DMS53 treated with DMSO at 0.1 percent for 48 hours (cell line): ENCODE results near the gene CALHM3.

Source experiments
- DNase-seq: peaks from one replicate; lab custom pipeline; 2025; ENCODE audit not compliant: unreplicated experiment; lab: John Stamatoyannopoulos, UW

The CALHM3 gene

GRCh38 chr10:103475437-103475836 lies 3.6 kb downstream of the CALHM3 start:
- no peak for DNase-seq

GRCh38 chr10:103474077-103474476 lies 5.0 kb downstream of the CALHM3 start:
- DNase-seq = no peak

- peak; percentile 61 for DNase-seq
Observed at GRCh38 chr10:103473261-103473671, 5.8 kb downstream of the CALHM3 start.

- DNase-seq = no peak
Observed at GRCh38 chr10:103472005-103472404, 7.0 kb downstream of the CALHM3 start.

GRCh38 chr10:103470761-103471653 lies 8.0 kb downstream of the CALHM3 start:
- no peak for DNase-seq

GRCh38 chr10:103469201-103469600 lies 9.8 kb downstream of the CALHM3 start:
- DNase-seq = no peak

GRCh38 chr10:103467406-103467805 lies 11.6 kb downstream of the CALHM3 start:
- DNase-seq = no peak

GRCh38 chr10:103466734-103467133 lies 12.3 kb downstream of the CALHM3 start:
- no peak for DNase-seq

GRCh38 chr10:103465411-103466179 lies 13.4 kb downstream of the CALHM3 start:
- DNase-seq = no peak

GRCh38 chr10:103463499-103463898 lies 15.5 kb downstream of the CALHM3 start:
- DNase-seq = no peak

- no peak for DNase-seq
Observed at GRCh38 chr10:103459615-103460014, 19.4 kb downstream of the CALHM3 start.

GRCh38 chr10:103458720-103459119 lies 20.3 kb downstream of the CALHM3 start, which contains the start of gene CALHM1:
Gene CALHM1, minus strand, starts transcription at chr10:103458900. Its CDS starts 149 bp downstream, at chr10:103458751.
- peak; percentile 77 for DNase-seq

GRCh38 chr10:103457896-103458583 lies 21.0 kb downstream of the CALHM3 start:
- DNase-seq = no peak

- DNase-seq = no peak
Observed at GRCh38 chr10:103457176-103457712, 21.8 kb downstream of the CALHM3 start.

- no peak for DNase-seq
Observed at GRCh38 chr10:103456074-103456660, 22.9 kb downstream of the CALHM3 start.

- no peak for DNase-seq
Observed at GRCh38 chr10:103455235-103455634, 23.8 kb downstream of the CALHM3 start.

GRCh38 chr10:103454026-103454425 lies 25.0 kb downstream of the CALHM3 start:
- DNase-seq = no peak

GRCh38 chr10:103452506-103453230 lies 26.4 kb downstream of the CALHM3 start:
- no peak for DNase-seq

- DNase-seq = peak; percentile 35
Observed at GRCh38 chr10:103451831-103452505, 27.1 kb downstream of the CALHM3 start, which contains the start of gene CALHM2. Gene CALHM2, minus strand, starts transcription at chr10:103452370. Its CDS starts 2,429 bp downstream, at chr10:103449941.
